ENCODE results near the gene NBAS. TPM values are rescaled to one million over a fixed set of nuclear protein-coding genes. Genes with fewer than 3 reads are reported as not detected.

NBAS gene
- polyA plus RNA-seq, 1 of the 3 experiments (the other 2 are of a cell fraction): 12.0 TPM

DNA sequence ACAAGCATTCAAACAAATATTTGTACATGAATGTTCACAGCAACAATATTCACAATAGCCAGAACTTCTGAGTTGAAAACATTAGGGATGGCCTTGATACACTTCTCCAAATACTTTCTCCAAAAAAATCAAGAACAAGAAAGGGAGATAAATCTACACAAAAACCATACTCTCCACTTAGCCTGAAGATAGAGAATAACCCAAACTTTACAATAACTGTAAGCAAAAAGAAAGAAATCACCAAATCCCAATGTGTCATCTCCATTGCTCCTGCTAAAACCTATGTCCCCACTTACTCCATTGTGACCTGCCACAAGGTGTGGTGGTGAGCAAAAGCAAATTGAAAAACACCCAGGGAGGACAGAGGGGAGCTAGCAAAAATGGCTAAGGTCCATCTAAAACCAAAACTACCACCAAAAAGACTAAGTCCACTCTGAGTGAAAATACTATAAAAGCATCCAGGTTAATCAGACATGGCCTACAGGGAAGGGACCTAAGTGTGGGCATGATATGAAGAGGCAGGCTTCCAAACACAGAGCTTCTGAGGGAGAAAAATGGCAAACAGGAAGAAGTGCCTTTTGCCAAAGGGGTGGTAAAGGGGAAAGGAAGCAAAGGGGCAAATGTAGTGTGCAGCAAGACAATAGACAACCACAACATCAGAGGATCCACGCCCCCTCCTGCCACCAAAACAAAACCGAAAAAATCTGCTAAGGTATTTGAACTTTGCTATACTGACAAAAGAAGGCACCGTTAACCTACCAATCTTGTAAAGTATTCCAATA, 56.1 kb downstream of the NBAS start:
- DNase-seq: no peak
- CTCF ChIA-PET: interaction anchor here (0.6 to 1.0 kb wide), 3 partner anchors 13 to 278 kb away, joined by 3 read pairs; no protein-coding TSS in a partner anchor
- 93% methylated on average over 3 of the region's 3 CpGs for WGBS (ENCODE audit: low lambda C conversion rate)

More for the DNA sequence above, 56.1 kb downstream of the NBAS start:
- H4K20me1 ChIP-seq (ENCODE audit: insufficient read depth): no peaks in the 10 kb centered on the region
- no peaks in the 10 kb centered on the region for H3F3A ChIP-seq (replicated peaks; ENCODE audit: insufficient read depth)
- H3K27ac ChIP-seq (ENCODE audit: low read depth in 2 of 2, low read length in 1 of 2): no peak overlapping the region
- no peak overlapping the region for H3K4me3 ChIP-seq (ENCODE audit: low read depth in 2 of 2, low read length in 1 of 2)
- no peaks in the 10 kb centered on the region; the same call in 1 of the 2 replicates for H3K79me2 ChIP-seq (ENCODE audit: insufficient read depth)
- H3K9me3 ChIP-seq: no peaks in the 10 kb centered on the region
- H3K4me2 ChIP-seq: no peak overlapping the region
- H3K4me1 ChIP-seq (ENCODE audit: control insufficient read depth in 1 of 2, insufficient read depth in 2 of 2, low read depth in 1 of 2, low read length in 1 of 2): peaks cover 0 to 10% of the 10 kb centered on the region in 2 experiments; a peak in 2 of 4 replicates
- H3K27me3 ChIP-seq (ENCODE audit: insufficient read depth): no peaks in the 10 kb centered on the region
- no peaks in the 10 kb centered on the region for H3K9me2 ChIP-seq
- H2AFZ ChIP-seq (ENCODE audit: low read depth): no peak overlapping the region
- H3K9ac ChIP-seq: no peak overlapping the region
- peaks cover 23 to 27% of the 10 kb centered on the region in 2 experiments for H3K36me3 ChIP-seq (replicated peaks in 1 of 2; ENCODE audit: control insufficient read depth in 1 of 2, insufficient read depth in 2 of 2, low read length in 1 of 2)
- POLR2A ChIA-PET: no interaction called here
- TF ChIP-seq RCOR1 (IDR thresholded peaks at IDR 0.05; ENCODE audit: low read length) (no peak), FOXJ3 (CRISPR knock-in tag; IDR thresholded peaks at IDR 0.05) (no peak), GATA2 (CRISPR knock-in tag; IDR thresholded peaks at IDR 0.05) (no peak), ELF1 (IDR thresholded peaks at IDR 0.05) (no peak), TAF1 (IDR thresholded peaks at IDR 0.05; ENCODE audit: borderline replicate concordance, low read depth, low read length) (no peak), MXI1 (IDR thresholded peaks at IDR 0.05; ENCODE audit: low read depth, low read length) (no peak), MEF2A (IDR thresholded peaks at IDR 0.05; ENCODE audit: borderline replicate concordance, low read depth) (no peak), RFX5 (IDR thresholded peaks at IDR 0.05; ENCODE audit: low read length) (no peak), POLR2AphosphoS5 (IDR thresholded peaks at IDR 0.05; ENCODE audit: low read depth, low read length) (no peak), RAD21 (IDR thresholded peaks at IDR 0.05; ENCODE audit: low read length) (no peak)
- TF ChIP-seq, protein P1, sequence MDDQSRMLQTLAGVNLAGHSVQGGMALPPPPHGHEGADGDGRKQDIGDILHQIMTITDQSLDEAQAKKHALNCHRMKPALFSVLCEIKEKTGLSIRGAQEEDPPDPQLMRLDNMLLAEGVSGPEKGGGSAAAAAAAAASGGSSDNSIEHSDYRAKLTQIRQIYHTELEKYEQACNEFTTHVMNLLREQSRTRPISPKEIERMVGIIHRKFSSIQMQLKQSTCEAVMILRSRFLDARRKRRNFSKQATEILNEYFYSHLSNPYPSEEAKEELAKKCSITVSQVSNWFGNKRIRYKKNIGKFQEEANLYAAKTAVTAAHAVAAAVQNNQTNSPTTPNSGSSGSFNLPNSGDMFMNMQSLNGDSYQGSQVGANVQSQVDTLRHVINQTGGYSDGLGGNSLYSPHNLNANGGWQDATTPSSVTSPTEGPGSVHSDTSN (IDR thresholded peaks at IDR 0.05): no peak
- TF ChIP-seq, protein P2, sequence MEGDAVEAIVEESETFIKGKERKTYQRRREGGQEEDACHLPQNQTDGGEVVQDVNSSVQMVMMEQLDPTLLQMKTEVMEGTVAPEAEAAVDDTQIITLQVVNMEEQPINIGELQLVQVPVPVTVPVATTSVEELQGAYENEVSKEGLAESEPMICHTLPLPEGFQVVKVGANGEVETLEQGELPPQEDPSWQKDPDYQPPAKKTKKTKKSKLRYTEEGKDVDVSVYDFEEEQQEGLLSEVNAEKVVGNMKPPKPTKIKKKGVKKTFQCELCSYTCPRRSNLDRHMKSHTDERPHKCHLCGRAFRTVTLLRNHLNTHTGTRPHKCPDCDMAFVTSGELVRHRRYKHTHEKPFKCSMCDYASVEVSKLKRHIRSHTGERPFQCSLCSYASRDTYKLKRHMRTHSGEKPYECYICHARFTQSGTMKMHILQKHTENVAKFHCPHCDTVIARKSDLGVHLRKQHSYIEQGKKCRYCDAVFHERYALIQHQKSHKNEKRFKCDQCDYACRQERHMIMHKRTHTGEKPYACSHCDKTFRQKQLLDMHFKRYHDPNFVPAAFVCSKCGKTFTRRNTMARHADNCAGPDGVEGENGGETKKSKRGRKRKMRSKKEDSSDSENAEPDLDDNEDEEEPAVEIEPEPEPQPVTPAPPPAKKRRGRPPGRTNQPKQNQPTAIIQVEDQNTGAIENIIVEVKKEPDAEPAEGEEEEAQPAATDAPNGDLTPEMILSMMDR (IDR thresholded peaks at IDR 0.05): no peak
- TF ChIP-seq, protein P3, sequence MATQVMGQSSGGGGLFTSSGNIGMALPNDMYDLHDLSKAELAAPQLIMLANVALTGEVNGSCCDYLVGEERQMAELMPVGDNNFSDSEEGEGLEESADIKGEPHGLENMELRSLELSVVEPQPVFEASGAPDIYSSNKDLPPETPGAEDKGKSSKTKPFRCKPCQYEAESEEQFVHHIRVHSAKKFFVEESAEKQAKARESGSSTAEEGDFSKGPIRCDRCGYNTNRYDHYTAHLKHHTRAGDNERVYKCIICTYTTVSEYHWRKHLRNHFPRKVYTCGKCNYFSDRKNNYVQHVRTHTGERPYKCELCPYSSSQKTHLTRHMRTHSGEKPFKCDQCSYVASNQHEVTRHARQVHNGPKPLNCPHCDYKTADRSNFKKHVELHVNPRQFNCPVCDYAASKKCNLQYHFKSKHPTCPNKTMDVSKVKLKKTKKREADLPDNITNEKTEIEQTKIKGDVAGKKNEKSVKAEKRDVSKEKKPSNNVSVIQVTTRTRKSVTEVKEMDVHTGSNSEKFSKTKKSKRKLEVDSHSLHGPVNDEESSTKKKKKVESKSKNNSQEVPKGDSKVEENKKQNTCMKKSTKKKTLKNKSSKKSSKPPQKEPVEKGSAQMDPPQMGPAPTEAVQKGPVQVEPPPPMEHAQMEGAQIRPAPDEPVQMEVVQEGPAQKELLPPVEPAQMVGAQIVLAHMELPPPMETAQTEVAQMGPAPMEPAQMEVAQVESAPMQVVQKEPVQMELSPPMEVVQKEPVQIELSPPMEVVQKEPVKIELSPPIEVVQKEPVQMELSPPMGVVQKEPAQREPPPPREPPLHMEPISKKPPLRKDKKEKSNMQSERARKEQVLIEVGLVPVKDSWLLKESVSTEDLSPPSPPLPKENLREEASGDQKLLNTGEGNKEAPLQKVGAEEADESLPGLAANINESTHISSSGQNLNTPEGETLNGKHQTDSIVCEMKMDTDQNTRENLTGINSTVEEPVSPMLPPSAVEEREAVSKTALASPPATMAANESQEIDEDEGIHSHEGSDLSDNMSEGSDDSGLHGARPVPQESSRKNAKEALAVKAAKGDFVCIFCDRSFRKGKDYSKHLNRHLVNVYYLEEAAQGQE (IDR thresholded peaks at IDR 0.05; ENCODE audit: low read depth, low read length): no peak
- TF ChIP-seq, protein P4, sequence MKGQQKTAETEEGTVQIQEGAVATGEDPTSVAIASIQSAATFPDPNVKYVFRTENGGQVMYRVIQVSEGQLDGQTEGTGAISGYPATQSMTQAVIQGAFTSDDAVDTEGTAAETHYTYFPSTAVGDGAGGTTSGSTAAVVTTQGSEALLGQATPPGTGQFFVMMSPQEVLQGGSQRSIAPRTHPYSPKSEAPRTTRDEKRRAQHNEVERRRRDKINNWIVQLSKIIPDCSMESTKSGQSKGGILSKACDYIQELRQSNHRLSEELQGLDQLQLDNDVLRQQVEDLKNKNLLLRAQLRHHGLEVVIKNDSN (IDR thresholded peaks at IDR 0.05; ENCODE audit: borderline replicate concordance, low read depth): no peak
- TF ChIP-seq, protein P5, sequence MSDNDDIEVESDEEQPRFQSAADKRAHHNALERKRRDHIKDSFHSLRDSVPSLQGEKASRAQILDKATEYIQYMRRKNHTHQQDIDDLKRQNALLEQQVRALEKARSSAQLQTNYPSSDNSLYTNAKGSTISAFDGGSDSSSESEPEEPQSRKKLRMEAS (IDR thresholded peaks at IDR 0.05; ENCODE audit: low read depth): no peak
- TF ChIP-seq, protein P6, sequence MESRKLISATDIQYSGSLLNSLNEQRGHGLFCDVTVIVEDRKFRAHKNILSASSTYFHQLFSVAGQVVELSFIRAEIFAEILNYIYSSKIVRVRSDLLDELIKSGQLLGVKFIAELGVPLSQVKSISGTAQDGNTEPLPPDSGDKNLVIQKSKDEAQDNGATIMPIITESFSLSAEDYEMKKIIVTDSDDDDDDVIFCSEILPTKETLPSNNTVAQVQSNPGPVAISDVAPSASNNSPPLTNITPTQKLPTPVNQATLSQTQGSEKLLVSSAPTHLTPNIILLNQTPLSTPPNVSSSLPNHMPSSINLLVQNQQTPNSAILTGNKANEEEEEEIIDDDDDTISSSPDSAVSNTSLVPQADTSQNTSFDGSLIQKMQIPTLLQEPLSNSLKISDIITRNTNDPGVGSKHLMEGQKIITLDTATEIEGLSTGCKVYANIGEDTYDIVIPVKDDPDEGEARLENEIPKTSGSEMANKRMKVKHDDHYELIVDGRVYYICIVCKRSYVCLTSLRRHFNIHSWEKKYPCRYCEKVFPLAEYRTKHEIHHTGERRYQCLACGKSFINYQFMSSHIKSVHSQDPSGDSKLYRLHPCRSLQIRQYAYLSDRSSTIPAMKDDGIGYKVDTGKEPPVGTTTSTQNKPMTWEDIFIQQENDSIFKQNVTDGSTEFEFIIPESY (IDR thresholded peaks at IDR 0.05; ENCODE audit: borderline replicate concordance, low read depth): no peak
- TF ChIP-seq, protein P7, sequence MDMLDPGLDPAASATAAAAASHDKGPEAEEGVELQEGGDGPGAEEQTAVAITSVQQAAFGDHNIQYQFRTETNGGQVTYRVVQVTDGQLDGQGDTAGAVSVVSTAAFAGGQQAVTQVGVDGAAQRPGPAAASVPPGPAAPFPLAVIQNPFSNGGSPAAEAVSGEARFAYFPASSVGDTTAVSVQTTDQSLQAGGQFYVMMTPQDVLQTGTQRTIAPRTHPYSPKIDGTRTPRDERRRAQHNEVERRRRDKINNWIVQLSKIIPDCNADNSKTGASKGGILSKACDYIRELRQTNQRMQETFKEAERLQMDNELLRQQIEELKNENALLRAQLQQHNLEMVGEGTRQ (IDR thresholded peaks at IDR 0.05; ENCODE audit: borderline replicate concordance, low read depth, low read length): no peak

Measured in SK-N-SH (cell line).